Neuronal stem cell (in vitro differentiated cells): ENCODE measurements around the gene MYCN.

ENCODE experiments used
- DNase-seq: peaks from one replicate; pipeline ENCODE4 v3.0.0-alpha.2; 2013; ENCODE audit warnings: low spot score
- H2AFZ ChIP-seq: one replicate; pipeline ENCODE4 v1.6.1; 2013; ENCODE audit warnings: mild to moderate bottlenecking, low read length, inconsistent platforms
- H2AK5ac ChIP-seq: 2 replicates; pipeline ENCODE4 v1.6.1; 2013; ENCODE audit warnings: low read depth, mild to moderate bottlenecking, inconsistent platforms, low read length, moderate library complexity, mixed read lengths
- H2BK120ac ChIP-seq: 2 replicates; pipeline ENCODE4 v1.6.1; 2013; ENCODE audit warnings: low read depth, mild to moderate bottlenecking, inconsistent platforms, low read length, moderate library complexity, mixed read lengths
- H2BK12ac ChIP-seq: one replicate; pipeline ENCODE4 v1.6.1; 2013; ENCODE audit warnings: low read length, inconsistent platforms
- H2BK15ac ChIP-seq: 2 replicates; pipeline ENCODE4 v1.6.1; 2013; ENCODE audit warnings: mild to moderate bottlenecking, low read length, inconsistent platforms, mixed read lengths
- H2BK5ac ChIP-seq: one replicate; pipeline ENCODE4 v1.6.1; 2013; ENCODE audit warnings: inconsistent platforms, mild to moderate bottlenecking, low read length, moderate library complexity
- H3K14ac ChIP-seq: one replicate; pipeline ENCODE4 v1.6.1; 2013; ENCODE audit warnings: low read length, inconsistent platforms
- H3K18ac ChIP-seq: 2 replicates; pipeline ENCODE4 v1.6.1; 2013; ENCODE audit warnings: low read length, inconsistent platforms
- H3K23ac ChIP-seq: 2 replicates; pipeline ENCODE4 v1.6.1; 2013; ENCODE audit warnings: low read depth, mild to moderate bottlenecking, mixed read lengths, low read length, inconsistent platforms; ENCODE audit not compliant: poor library complexity
- H3K27ac ChIP-seq: replicated peaks from 3 replicates; pipeline ENCODE4 v1.5.1; 2013; ENCODE audit warnings: low read length, inconsistent platforms
- H3K27me3 ChIP-seq, 3 experiments: 2 replicates each; pipeline ENCODE4 v1.6.1; 2013; ENCODE audit warnings: low read length in 3 of 3, mild to moderate bottlenecking in 2 of 3, inconsistent platforms in 1 of 3, low read depth in 1 of 3, mixed read lengths in 1 of 3, moderate library complexity in 1 of 3; ENCODE audit not compliant: control insufficient read depth in 3 of 3, insufficient read depth in 3 of 3
- H3K36me3 ChIP-seq, 2 donors: replicated peaks in 1 of 2; 2 replicates each; pipeline ENCODE4 v1.6.1; 2013; ENCODE audit warnings: low read length in 2 of 2; ENCODE audit not compliant: control insufficient read depth in 2 of 2, insufficient read depth in 2 of 2
- H3K4ac ChIP-seq: 2 replicates; pipeline ENCODE4 v1.6.1; 2013; ENCODE audit warnings: inconsistent platforms, mild to moderate bottlenecking, low read length, moderate library complexity
- H3K4me1 ChIP-seq, 2 donors: 1 replicate in 1 of 2; 2 replicates in 1 of 2; pipeline ENCODE4 v1.6.1; 2013; ENCODE audit warnings: low read length in 2 of 2, low read depth in 1 of 2; ENCODE audit not compliant: control insufficient read depth in 2 of 2, insufficient read depth in 1 of 2
- H3K4me2 ChIP-seq: one replicate; pipeline ENCODE4 v1.6.1; 2013; ENCODE audit warnings: mild to moderate bottlenecking, low read length, inconsistent platforms; ENCODE audit not compliant: insufficient read depth, poor library complexity, severe bottlenecking
- H3K4me3 ChIP-seq, 2 donors: 2 replicates each; pipeline ENCODE4 v1.5.1; 2013; ENCODE audit warnings: low read length in 2 of 2, mild to moderate bottlenecking in 2 of 2, inconsistent platforms in 1 of 2, moderate library complexity in 1 of 2
- H3K79me1 ChIP-seq: one replicate; pipeline ENCODE4 v1.6.1; 2013; ENCODE audit warnings: low read depth, mild to moderate bottlenecking, inconsistent platforms, low read length, moderate library complexity
- H3K9ac ChIP-seq: one replicate; pipeline ENCODE4 v1.6.1; 2013; ENCODE audit warnings: mild to moderate bottlenecking, low read depth, low read length, inconsistent platforms; ENCODE audit not compliant: poor library complexity
- H3K9me3 ChIP-seq, 2 donors: replicated peaks in 1 of 2; 2 replicates each; pipeline versions ENCODE3 to v1.6.1; 2013; ENCODE audit warnings: low read length in 2 of 2, mild to moderate bottlenecking in 2 of 2, inconsistent platforms in 1 of 2, low read depth in 1 of 2, mixed read lengths in 1 of 2, moderate library complexity in 1 of 2; ENCODE audit not compliant: control insufficient read depth in 2 of 2, insufficient read depth in 1 of 2
- H4K8ac ChIP-seq: one replicate; pipeline ENCODE4 v1.6.1; 2013; ENCODE audit warnings: low read depth, mild to moderate bottlenecking, inconsistent platforms, low read length, moderate library complexity
- H4K91ac ChIP-seq: one replicate; pipeline ENCODE4 v1.6.1; 2013; ENCODE audit warnings: low read length, low read depth, mild to moderate bottlenecking, inconsistent platforms; ENCODE audit not compliant: poor library complexity
- WGBS, 2 donors: extraction: QIAGEN DNeasy Blood & Tissue Kit; methylation state at CpG; one replicate each; pipeline ENCODE4 v1.1.7; 2013; ENCODE audit warnings: missing lambda C conversion rate in 2 of 2, mixed read lengths in 1 of 2; ENCODE audit not compliant: insufficient read length in 2 of 2, insufficient replicate concordance in 1 of 2; ENCODE audit errors: extremely low coverage in 2 of 2; 5-methylcytosine and 5-hydroxymethylcytosine counted together

MYCN gene

GRCh38 chr2:15896859-15897258, 43.5 kb upstream of the MYCN start:
- Histone ChIP-seq H3K4me3 (no peak overlapping the region), H2BK5ac (no peak overlapping the region), H3K4ac (no peak overlapping the region), H3K79me1 (no peaks in the 10 kb centered on the region), H2BK12ac (no peak overlapping the region), H2AK5ac (no peak overlapping the region), H3K9me3 (peaks cover 6 to 9% of the 10 kb centered on the region in 2 donors), H3K27me3 (no peaks in the 10 kb centered on the region), H3K4me2 (no peak overlapping the region), H3K4me1 (peaks cover 4 to 11% of the 10 kb centered on the region in 2 donors), H2BK120ac (no peak overlapping the region), H4K8ac (no peak overlapping the region), H4K91ac (no peak overlapping the region), H3K23ac (no peak overlapping the region), H2BK15ac (no peak overlapping the region), H3K27ac (no peak overlapping the region), H3K36me3 (no peaks in the 10 kb centered on the region), H3K9ac (no peak overlapping the region), H3K18ac (no peak overlapping the region), H3K14ac (no peak overlapping the region), H2AFZ (no peak overlapping the region)
- WGBS, 2 donors, result no CpG with 5 or more reads among the region's 4 CpGs
- DNase-seq, result no peak

- Histone ChIP-seq H3K4me3 (no peak overlapping the region), H4K8ac (no peak overlapping the region), H3K9ac (no peak overlapping the region), H3K18ac (no peak overlapping the region), H2AK5ac (no peak overlapping the region), H2BK5ac (no peak overlapping the region), H3K9me3 (peaks cover 6 to 9% of the 10 kb centered on the region in 2 donors), H2BK15ac (no peak overlapping the region), H3K4me2 (no peak overlapping the region), H3K79me1 (no peaks in the 10 kb centered on the region), H2BK12ac (no peak overlapping the region), H3K4me1 (peaks cover 4 to 8% of the 10 kb centered on the region in 2 donors), H2BK120ac (no peak overlapping the region), H3K4ac (no peak overlapping the region), H3K27me3 (no peaks in the 10 kb centered on the region), H3K23ac (no peak overlapping the region), H4K91ac (no peak overlapping the region), H3K27ac (no peak overlapping the region), H3K36me3 (no peaks in the 10 kb centered on the region), H2AFZ (no peak overlapping the region), H3K14ac (no peak overlapping the region)
- WGBS, 2 donors, result no CpG with 5 or more reads among the region's 4 CpGs
- no peak for DNase-seq
These were observed 42.8 kb upstream of the MYCN start for GRCh38 chr2:15897431-15898098.

DNA sequence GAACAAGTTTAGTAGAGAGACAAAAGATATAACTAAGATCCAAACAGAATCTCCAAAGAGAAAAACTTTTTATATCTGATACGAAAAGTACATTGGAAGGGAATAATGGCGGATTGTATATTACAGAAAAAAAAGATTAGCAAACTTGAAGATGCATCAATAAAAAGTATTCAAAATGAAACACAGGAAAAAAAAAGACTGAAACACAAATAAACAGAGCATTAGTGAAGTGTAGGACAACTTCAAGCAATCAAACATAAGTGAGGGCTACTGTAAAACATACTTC, 41.1 kb upstream of the MYCN start:
- Histone ChIP-seq H4K8ac (no peak overlapping the region), H4K91ac (no peak overlapping the region), H2AFZ (no peak overlapping the region), H3K27me3 (no peaks in the 10 kb centered on the region), H2BK15ac (no peak overlapping the region), H3K36me3 (no peaks in the 10 kb centered on the region), H3K23ac (no peak overlapping the region), H2AK5ac (no peak overlapping the region), H2BK12ac (no peak overlapping the region), H3K79me1 (no peaks in the 10 kb centered on the region), H3K4me1 (peaks cover 3 to 4% of the 10 kb centered on the region in 2 donors), H3K9me3 (peaks cover 6 to 9% of the 10 kb centered on the region in 2 donors), H3K27ac (no peak overlapping the region), H3K18ac (no peak overlapping the region), H3K14ac (no peak overlapping the region), H3K4ac (no peak overlapping the region), H3K4me2 (no peak overlapping the region), H3K9ac (no peak overlapping the region), H2BK5ac (no peak overlapping the region), H2BK120ac (no peak overlapping the region), H3K4me3 (no peak overlapping the region)
- DNase-seq, result no peak
- no CpG with 5 or more reads among the region's 2 CpGs for WGBS, 2 donors

DNA sequence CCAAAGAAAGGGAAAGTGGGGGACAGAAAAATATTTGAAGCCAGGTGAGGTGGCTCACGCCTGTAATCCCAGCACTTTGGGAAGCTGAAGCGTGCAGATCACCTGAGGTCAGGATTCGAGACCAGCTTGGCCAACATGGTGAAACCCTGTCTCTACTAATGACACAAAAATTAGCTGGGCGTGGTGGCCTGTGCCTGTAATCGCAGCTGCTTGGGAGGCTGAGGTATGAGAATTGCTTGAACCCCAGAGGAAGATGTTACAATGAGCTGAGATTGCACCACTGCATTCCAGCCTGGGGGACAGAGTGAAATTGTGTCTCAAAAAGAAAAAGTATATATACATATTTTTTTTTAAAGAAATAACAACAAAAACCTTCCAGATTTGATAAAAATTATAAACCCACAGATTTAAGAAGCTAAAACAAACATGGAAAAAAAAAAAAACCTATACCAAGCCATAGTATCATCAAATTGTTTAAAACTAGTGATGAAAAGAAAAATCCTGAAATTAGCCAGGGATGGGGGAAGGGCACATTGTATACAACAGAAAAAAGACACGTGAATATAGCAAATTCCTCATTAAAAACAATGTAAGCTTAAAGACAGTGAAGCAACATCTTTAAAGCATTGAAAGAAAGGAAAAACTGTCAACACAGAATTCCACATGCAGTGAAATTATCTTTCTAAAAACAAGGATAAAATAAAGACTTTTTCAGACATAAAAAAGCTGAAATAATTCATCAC, 40.4 kb upstream of the MYCN start:
- no peaks in the 10 kb centered on the region for H3K36me3 ChIP-seq
- H3K9me3 ChIP-seq, result peaks cover 6 to 9% of the 10 kb centered on the region in 2 donors
- no peak overlapping the region for H2AK5ac ChIP-seq
- no peak overlapping the region for H2AFZ ChIP-seq
- H3K79me1 ChIP-seq, result no peaks in the 10 kb centered on the region
- H3K4me2 ChIP-seq, result no peak overlapping the region
- no peak overlapping the region for H3K14ac ChIP-seq
- H3K9ac ChIP-seq, result no peak overlapping the region
- no peak overlapping the region for H4K91ac ChIP-seq
- H4K8ac ChIP-seq, result no peak overlapping the region
- H3K4me1 ChIP-seq, result peaks cover 3 to 4% of the 10 kb centered on the region in 2 donors
- DNase-seq, result no peak
- H3K4ac ChIP-seq, result no peak overlapping the region
- no peak overlapping the region for H2BK5ac ChIP-seq
- no peaks in the 10 kb centered on the region for H3K27me3 ChIP-seq
- H3K27ac ChIP-seq, result no peak overlapping the region
- no peak overlapping the region for H2BK15ac ChIP-seq
- H2BK120ac ChIP-seq, result no peak overlapping the region
- H2BK12ac ChIP-seq, result no peak overlapping the region
- H3K23ac ChIP-seq, result no peak overlapping the region
- WGBS, 2 donors, result no CpG with 5 or more reads among the region's 6 CpGs
- no peak overlapping the region for H3K4me3 ChIP-seq
- no peak overlapping the region for H3K18ac ChIP-seq
